HG02588 (cell line): ENCODE data around the gene SEL1L3.
"Not testable (repeated sequence)": the region's sequence is repeated elsewhere in the genome, so short reads cannot be mapped to it uniquely, and the experiment has no call there.

ENCODE experiments used
- ATAC-seq: cut with Tn5 transposase; IDR thresholded peaks from one replicate; pipeline ENCODE4 v1.9.1; 2021; ENCODE audit warnings: mild to moderate bottlenecking, moderate library complexity; ENCODE audit not compliant: unreplicated experiment

The SEL1L3 gene

GRCh38 chr4:25879991-25880651 lies 17.3 kb upstream of the SEL1L3 start:
- ATAC-seq: peak; percentile 54

DNA sequence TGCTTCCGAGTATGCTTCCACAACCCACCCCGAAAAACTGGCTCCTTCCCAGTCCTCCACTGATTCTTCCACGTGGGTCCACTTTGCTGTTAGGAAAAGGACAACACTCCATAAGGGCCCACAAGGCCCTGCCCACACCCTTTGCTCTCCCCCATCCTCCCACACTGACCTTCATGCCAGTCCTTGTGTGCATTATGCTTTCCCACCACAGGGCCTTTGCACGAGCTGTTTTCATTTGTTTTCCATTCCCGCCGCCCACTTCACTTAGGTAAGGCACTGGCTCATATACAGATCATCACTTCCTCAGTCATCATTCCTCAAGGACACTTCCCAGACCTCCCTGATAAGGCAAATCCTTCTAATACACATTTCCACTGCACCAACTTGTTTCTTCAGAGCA lies 16.8 kb upstream of the SEL1L3 start:
- no peak for ATAC-seq

DNA sequence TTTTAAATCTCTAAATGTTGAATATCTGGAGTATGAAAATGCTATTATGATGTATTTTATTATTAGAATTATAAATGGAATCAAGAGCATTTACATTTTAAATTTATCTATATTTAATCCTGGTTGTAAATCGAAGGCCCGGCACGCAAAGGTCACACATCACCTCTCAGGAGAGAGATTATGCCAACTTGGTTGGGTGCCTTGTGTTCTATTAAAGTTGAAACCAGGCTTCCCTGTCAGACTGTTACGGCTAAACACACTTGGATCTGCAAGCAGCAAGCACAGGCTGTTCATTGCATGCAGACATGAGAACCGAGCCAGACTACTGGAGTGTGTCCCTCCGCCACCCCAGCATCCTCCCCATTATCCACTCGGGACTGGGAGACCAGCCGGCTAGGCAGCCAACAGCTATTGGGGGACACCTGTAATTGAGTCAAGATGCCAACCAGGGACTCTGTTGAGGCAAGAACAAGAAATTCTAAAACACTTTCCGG lies 16.4 kb upstream of the SEL1L3 start:
- no peak for ATAC-seq

DNA sequence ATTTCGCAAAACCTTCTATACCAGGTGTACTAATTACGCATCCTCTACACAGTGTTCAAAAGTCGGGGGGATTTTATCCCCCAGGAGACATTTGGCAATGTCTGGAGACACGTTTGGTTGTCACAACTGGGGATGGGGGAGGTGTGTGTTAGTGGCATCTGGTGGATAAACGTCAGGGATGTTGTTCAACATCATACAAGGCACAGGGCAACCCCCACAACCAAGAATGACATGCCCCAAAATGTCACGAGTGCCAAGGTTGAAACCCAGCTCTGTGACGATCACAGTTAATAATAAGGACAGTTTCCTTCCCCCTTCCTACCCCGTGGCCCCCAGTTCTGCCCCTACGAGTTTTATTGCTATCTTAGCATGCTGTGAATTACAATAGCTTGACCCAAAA lies 15.9 kb upstream of the SEL1L3 start:
- no peak for ATAC-seq

DNA sequence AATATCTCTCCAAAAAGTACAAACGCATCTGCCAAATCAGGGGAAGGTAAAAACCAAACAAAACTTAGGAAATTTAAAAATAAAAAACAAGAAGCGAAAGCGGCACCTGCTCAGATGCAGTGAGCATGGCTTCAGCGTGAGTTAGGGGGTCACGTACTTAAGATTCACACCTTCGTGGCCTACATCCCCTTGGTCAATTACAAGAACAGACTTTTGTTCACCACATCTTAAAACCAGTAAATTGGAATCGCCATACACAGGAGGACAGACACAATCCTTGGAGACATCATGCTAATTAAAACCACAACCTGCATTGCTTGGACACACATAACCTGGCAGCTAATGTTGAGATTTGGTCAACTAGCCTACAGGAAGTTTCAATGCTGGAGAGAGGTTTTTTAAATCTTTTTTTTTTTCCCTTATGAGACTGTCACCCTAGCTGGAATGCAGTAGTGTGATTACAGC lies 12.5 kb upstream of the SEL1L3 start:
- ATAC-seq: peak; percentile 58

DNA sequence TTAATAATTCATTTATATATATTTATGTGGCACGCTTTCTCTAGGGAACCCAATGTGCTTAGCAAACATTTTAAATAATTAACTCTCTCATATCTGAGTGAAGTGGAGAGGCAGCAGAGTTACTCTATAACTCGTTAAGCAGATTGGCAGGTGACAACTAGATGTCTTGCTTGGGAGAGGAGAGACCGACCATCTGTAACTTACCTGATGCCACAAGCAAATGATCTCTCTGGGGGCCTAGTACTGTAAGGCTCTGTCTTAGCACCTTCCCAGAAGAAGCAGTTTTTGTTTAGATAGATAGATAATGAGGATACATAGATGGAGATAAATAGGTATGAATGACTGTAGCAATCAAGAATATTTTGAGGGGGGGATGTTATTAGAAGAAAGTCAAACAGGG lies 11.9 kb upstream of the SEL1L3 start:
- ATAC-seq: peak; percentile 46

DNA sequence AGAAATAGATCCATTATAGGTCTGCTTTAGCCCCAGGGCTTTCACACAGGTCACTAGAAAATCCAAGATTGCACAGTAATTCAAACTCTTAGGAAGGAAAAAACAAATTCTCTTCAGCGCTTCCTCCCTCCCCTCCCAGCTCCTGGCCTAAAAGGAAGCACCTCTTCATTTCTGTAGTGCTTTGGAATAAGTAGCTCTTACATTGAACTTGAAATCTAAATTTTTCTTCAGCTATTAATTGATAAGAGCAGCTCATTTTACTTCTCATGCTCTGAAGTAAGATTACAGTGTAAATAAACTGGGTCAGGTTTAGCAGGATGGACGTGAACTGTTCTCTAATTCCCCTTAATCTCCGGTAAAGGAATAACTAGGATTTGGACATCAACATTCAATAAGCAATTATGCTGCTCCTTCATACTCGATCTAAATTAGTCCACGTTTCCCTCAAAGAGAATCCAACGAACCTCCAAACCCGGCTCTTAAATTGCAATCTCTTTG lies 10.9 kb upstream of the SEL1L3 start:
- no peak for ATAC-seq

DNA sequence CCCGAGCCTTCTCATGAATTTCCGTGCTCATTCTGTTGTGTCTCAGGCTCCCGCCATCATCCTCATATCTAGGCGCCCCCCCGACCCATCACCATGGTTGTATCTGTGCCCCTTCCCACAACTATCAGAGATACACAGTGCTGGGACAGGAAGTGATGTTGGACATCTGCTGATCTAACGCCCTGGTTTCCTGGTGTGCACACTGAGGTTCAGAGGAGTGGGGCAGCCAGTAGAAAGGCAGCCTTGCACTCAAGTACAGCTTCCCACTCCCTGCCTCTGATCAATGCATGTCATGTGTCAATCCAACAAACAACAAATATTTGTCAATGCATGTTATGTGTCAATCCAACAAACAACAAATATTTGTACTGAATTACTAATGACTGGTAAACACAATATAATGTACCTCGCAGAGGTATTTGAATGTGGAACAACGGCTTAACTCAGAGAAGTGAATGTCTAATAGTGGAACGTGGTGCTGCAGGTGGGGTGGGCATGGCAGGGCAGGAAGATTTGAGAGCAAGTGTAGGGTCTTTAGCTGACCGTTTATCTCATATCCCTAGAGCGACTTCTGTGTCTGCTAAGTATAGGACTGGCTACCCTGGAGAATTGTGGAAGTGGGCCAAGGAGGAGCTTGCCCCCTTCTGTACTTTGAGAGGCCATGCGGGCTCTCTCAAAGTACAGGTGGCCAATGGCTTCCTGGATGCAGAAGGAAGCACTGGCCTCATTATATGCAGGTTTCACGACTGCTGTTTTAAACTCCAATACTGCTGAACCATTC lies 10.3 kb upstream of the SEL1L3 start:
- no peak for ATAC-seq

GRCh38 chr4:25870081-25870480 lies 7.3 kb upstream of the SEL1L3 start:
- peak; percentile 49 for ATAC-seq

DNA sequence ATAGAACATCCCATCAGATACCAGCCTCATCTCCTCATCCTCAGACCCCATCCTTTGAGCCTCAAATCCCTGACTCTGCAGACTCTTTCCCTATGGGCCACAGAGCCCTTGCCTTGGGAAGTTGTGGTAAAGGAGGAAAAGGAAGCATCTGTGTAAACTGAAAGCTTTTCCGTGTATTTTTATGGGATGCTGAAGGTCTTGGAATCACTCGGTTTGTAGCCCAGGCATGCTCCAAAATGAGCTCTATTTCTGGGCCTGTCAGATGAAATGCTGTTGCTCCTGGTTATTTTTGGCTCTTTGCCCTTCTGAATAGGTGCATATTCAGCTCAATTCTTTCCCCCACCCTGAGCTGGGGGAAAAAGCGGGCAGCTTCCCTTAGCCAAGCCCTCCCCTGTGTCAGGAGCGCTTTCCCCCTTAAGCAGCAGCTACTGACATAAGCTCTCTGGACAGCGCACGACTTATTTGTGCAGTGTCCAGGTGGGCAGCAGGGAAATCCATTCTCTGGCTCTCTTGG lies 5.0 kb upstream of the SEL1L3 start:
- no peak for ATAC-seq

DNA sequence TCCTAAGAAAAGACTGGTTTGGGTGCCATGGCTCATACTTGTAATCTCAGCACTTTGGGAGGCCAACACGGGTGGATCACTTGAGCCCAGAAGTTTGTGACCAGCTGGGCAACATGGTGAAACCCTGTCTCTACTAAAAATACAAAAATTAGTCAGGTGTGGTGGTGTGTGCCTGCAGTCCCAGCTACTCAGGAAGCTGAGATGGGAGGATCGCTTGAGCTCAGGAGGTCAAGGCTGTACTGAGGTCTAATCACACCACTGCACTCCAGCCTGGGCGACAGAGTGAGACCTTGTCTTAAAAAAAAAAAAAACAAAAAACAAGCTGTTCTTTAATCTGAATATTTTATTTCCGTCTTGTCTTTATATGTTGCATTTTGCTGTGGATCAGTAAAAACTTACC lies 3.6 kb upstream of the SEL1L3 start:
- ATAC-seq: not testable (repeated sequence)

DNA sequence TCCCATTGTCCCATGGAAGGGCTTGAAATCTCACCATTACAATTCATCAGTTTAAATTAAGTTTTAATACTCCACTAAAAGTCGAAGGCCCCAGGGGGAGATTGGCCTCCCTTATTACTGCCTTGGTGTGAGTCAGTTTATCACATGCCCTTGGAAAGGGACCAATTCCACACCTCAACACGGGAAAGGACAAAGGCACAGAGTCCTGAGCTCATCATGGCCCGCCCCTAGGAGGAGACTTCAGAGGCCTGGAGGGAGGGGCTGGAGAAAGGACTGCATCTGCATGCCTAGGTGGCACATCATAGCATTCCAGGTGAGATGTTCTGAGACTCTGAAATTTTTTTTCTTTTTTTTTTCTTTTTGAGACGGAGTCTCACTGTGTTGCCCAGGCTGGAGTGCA lies 2.8 kb upstream of the SEL1L3 start:
- no peak for ATAC-seq

DNA sequence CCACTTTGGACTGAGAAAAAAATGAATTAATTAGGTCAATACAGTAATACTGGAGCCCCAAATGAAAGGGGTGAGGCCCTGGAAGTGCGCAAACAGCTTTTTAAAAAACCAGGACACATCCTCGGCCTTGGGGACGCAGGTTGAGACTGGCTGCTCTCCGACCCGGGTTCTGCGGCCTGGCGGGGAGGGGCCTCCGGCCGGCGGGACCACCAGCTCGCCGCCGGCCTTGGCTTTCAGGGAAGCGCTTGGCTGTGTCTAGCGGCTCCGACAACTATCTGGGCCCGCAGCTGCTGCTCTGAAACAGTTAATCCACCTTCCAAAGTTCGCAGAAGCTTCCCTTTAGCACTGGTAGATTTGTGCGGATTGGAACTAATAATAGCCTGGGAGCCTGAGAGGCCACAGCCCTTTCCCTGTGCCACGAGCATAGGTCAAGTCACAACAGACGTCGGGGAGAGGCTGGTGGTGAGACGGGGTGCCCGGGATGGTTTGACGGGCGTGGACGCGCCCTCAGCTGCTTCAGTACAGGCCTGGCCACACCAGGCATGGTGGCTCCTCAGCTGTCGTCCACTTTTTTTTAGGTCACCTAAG lies 1.1 kb upstream of the SEL1L3 start:
- ATAC-seq: no peak

DNA sequence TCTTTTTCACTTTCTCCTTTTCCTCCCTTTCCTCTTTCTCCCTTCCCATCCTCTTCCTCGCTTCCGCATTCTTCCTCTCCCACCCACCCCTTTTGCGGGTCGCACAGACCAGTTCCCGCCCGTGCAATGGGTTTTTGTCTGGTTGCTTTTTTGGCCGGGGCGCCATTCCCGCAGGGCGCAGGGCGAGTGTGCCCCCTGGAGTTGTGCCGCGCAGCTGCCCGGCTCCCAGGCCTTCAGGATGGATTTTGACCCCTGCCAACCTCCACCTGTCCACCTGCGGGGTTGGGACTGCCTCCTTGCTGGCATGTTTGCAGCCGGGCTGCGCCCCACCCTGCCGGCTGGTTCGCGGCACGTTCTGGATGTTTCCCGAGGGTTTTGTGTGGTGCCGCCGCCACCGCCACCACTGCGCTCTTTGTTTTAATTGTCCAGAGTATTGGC lies 578 bp upstream of the SEL1L3 start:
- no peak for ATAC-seq

DNA sequence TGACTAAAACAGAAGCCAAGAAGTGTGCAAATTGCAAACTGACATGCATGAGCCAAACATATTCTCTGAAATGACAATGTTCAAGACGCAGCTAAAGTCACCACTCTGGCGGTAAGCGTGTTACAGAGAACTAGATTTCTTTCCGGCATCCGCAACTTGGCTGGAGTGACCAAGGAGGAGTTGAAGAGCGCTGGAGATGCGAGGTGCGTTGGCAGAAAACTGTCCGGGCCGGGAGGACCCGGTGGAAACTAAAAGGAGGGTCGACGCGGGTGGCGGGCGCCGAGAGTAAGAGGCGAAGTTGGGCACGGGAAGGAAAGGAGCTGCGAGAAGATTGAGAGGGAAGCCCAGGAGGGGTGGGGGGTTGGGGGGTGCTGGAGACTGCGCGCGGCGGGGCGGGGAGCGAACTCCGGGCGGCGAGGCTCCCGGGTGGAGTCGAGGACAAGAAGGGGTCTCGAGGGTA lies 807 bp downstream of the SEL1L3 start:
- peak; percentile 14 for ATAC-seq

DNA sequence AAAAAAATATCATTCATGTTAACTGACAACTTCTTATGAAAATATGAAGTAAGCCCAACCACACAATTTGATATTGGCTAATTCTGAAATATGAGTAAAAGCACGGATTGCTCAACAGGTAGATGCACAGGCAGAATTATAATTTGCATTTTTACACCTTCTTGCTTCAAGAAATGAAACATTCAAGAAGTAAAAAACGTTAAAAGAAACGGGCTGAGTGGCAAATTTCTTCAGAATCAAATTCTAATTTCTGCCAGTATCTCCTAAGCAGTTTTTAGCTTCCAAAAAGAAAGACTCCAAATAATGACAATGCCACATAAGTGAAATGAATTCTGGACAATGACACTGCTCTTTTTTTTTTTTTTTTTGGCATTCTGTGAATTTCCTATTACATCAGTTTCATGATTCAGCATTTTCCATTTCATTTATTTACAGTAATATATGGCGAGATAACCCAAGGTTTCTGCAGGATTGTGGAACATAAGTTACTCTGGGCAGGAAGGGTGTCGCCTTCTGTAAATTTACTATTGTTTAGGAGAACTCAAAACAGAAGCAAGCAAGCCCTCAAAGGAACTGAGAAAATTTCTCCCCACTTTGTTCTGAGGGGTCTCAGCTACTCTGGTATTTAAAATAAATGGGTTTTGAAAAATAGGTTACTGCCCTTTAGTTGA lies 1.4 kb downstream of the SEL1L3 start:
- ATAC-seq: no peak

GRCh38 chr4:25860586-25861279 lies 2.1 kb downstream of the SEL1L3 start:
- ATAC-seq: no peak

DNA sequence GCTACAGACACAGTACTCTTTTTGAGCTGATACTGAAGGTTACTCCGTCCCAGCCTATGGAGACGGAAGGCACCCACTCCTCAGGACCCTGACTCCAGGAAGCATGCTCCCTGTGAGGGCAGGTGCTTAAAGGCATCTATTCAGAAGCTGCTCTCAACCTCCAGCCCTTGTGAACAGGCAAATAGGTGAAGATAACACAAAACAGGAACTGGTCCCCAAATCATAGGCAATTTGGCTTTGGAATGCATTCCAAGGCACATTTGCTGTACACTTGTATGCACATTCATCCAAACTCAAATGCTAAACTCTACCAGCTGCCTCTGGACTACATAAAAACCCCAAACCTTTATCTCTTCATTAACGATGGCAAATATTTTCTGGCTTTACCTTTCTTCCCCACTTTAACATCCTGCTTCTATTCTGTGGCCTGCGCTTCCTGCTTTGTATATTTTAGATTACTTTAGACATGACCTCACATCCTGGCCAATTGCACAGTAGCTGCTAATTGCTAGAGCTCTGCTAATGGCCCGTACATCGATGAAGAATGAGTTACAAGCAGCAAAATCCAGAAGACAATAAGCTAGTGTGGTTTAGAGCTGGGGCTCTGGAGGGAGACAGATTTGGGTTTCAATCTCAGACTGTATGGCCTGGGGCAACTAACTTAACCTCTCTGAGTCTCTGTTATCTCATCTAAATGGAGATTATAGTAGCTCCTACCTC lies 3.2 kb downstream of the SEL1L3 start:
- no peak for ATAC-seq

DNA sequence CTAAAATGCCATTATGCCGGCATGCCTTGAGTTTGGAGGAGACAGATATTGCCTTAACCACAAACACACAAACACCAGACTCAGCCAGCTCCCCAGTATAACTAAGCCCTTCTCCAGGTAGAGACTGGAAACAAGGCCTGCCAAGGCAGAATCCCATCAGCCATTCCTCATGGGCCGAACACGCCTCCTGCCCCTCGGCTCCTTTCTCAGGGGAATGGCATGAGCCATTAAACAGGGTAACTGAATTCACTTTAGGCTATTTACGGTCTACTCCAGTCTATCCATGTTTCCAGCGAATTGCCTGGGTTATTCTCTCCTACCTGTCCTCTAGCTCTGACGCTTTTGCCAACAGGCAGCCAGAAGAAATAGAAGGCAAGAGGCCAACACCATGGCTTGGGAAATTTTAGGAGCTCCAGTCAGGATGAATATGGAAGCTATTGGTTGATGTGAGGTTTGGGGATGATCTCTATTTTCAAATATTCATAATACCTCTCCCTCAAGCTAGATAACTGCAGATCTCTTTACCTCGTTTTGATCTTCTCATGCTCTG lies 4.9 kb downstream of the SEL1L3 start:
- ATAC-seq: no peak
